Ovary (tissue), 9 donors: ENCODE data around the gene ALPG. TPM values are rescaled to one million over a fixed set of nuclear protein-coding genes. Genes with fewer than 3 reads are reported as not detected.
A peak's percentile ranks its signal among the peaks of the same experiment; 100 is the strongest.
"Not testable (repeated sequence)": the region's sequence is repeated elsewhere in the genome, so short reads cannot be mapped to it uniquely, and the experiment has no call there.

ENCODE experiments used
- DNase-seq, 5 donors: peaks; one replicate each; pipeline ENCODE4 v3.0.0-alpha.2; 2019 to 2020
- H3K27ac ChIP-seq, 2 donors: fragments of 200-600 bp; one replicate each; pipeline versions ENCODE4 v1.5.1 to v1.8.0; 2019 to 2022
- H3K27me3 ChIP-seq: fragments of 200-600 bp; one replicate; pipeline ENCODE4 v1.8.0; 2022
- H3K36me3 ChIP-seq: fragments of 200-600 bp; sonication (generic); one replicate; pipeline ENCODE4 v1.5.1; 2019
- H3K4me1 ChIP-seq: one replicate; pipeline ENCODE4 v1.8.1; 2013; ENCODE audit warnings: mild to moderate bottlenecking, moderate library complexity; ENCODE audit not compliant: insufficient read depth
- H3K4me3 ChIP-seq: fragments of 200-600 bp; sonication (generic); one replicate; pipeline ENCODE4 v1.5.1; 2017
- H3K9me3 ChIP-seq, 2 donors: fragments of 200-600 bp in 1 of 2; sonication (generic) in 1 of 2; one replicate each; pipeline versions ENCODE4 v1.5.1 to v1.8.1; 2013 to 2019; ENCODE audit warnings: mild to moderate bottlenecking in 1 of 2, moderate library complexity in 1 of 2
- CTCF ChIP-seq, 3 donors: fragments of 450-650 bp in 2 of 3; fragments of 200-600 bp in 1 of 3; IDR thresholded peaks; one replicate each; pipeline versions ENCODE4 v1.5.1 to v1.8.0; 2016 to 2022; ENCODE audit warnings: antibody characterized with exemption in 3 of 3, mild to moderate bottlenecking in 1 of 3
- EP300 ChIP-seq: sonication (generic); formaldehyde crosslinking; IDR thresholded peaks from one replicate; pipeline ENCODE4 v1.6.1; 2017; ENCODE audit warnings: antibody characterized with exemption
- POLR2A ChIP-seq: fragments of 450-650 bp; IDR thresholded peaks from one replicate; pipeline ENCODE4 v1.6.1; 2017; ENCODE audit warnings: antibody characterized with exemption, mild to moderate bottlenecking, moderate library complexity
- whole genome bisulfite sequencing, 3 donors: extraction: QIAGEN DNeasy Blood & Tissue Kit in 1 of 3; methylation state at CpG; one replicate each; pipeline versions ENCODE4 v1.1.5 to v1.1.7; 2013 to 2017; 5-methylcytosine and 5-hydroxymethylcytosine counted together
- intact Hi-C, 4 donors: fragments of 100-400 bp; cut with DNase I; formaldehyde crosslinking; loops; one replicate each; pipeline versions ENCODE4 v1.11.0 to v1.15.1; 2022 to 2023
- polyA plus RNA-seq, 2 donors: library from polyadenylated mRNA; stranded (reverse); fragments of 200-250 nt in 1 of 2; fragments of 350-450 nt in 1 of 2; fragmentation: Illumina TruSeq in 1 of 2; extraction: RNeasy Lipid Tissue Mini Kit (QIAGEN cat#74804) in 1 of 2; gene quantifications; one replicate each; pipeline ENCODE4 v1.2.3, GENCODE V29; 2013 to 2014
- total RNA-seq, 7 donors: library from RNA; depleted of rRNA in 2 of 7; stranded (reverse); fragments of >200 nt in 2 of 7; fragmentation: NEBNext Ultra II Directional in 3 of 7; extraction: Animal tissue kit (Norgen Biotek cat#: 25700) in 3 of 7; gene quantifications; one replicate each; pipeline versions ENCODE4 v1.1.0 to v1.2.4, GENCODE V29; 2016 to 2023
- donor health status: DM: no; HTN: no; CAD: no; lungs with moderate emphysema.
- donor health status: DM: no; HTN: no; CAD: no.
- donor health status: Bipolar disorder and iron deficiency.
- donor health status: DM: yes; HTN: yes; CAD: no.
- donor health status: DM: no; HTN: no; CAD: no.
- donor health status: DM: yes; HTN: yes; CAD: no.

ALPG gene
- total and polyA plus RNA-seq, 9 donors, result 0.02 to 0.36 (median 0.11) TPM; not detected in 6

GRCh38 chr2:232432598-232433184, 26.0 kb downstream of the ALPG start:
- intact Hi-C loops, result loop anchor here in 1 of 4 donors (10.0 kb wide), 1 partner anchor 108 kb away; no protein-coding TSS in a partner anchor
- 75 to 85% (median 83%) methylated on average over 15 to 16 of the region's 16 CpGs for WGBS, 3 donors
- no peaks in the 10 kb centered on the region for H3K9me3 ChIP-seq
- no peak overlapping the region for H3K27ac ChIP-seq
- no peaks in the 10 kb centered on the region for H3K4me1 ChIP-seq
- H3K4me3 ChIP-seq, result no peak overlapping the region
- H3K36me3 ChIP-seq, result no peaks in the 10 kb centered on the region
- no peaks in the 10 kb centered on the region for H3K27me3 ChIP-seq
- peak in 1 of 5 donors; percentile 11 for DNase-seq
- TF ChIP-seq POLR2A (no peak), CTCF (IDR thresholded peaks at IDR 0.05) (no peak), EP300 (no peak)

- WGBS, 3 donors, result 85 to 89% (median 88%) methylated on average over 9 of the region's 9 CpGs
Observed at GRCh38 chr2:232433622-232434021, 27.0 kb downstream of the ALPG start.

GRCh38 chr2:232434091-232434490, 27.4 kb downstream of the ALPG start:
- Histone ChIP-seq H3K4me1 (no peaks in the 10 kb centered on the region), H3K27me3 (no peaks in the 10 kb centered on the region), H3K27ac (no peak overlapping the region), H3K36me3 (no peaks in the 10 kb centered on the region), H3K9me3 (no peaks in the 10 kb centered on the region), H3K4me3 (no peak overlapping the region)
- 84 to 88% (median 86%) methylated on average over 9 of the region's 9 CpGs for WGBS, 3 donors
- peak in 1 of 5 donors; percentile 6 for DNase-seq
- no peak for TF ChIP-seq CTCF (IDR thresholded peaks at IDR 0.05)
- TF ChIP-seq POLR2A, result no peak
- TF ChIP-seq EP300, result no peak
- intact Hi-C loops, result loop anchor here in 1 of 4 donors (10.0 kb wide), 1 partner anchor 109 kb away; no protein-coding TSS in a partner anchor

More at GRCh38 chr2:232433622-232434021, 27.0 kb downstream of the ALPG start:
- H3K4me3 ChIP-seq, H3K27ac ChIP-seq, H3K36me3 ChIP-seq, H3K27me3 ChIP-seq, H3K9me3 ChIP-seq, H3K4me1 ChIP-seq: not testable (repeated sequence)
- intact Hi-C loops, result loop anchor here in 1 of 4 donors (10.0 kb wide), 1 partner anchor 109 kb away; no protein-coding TSS in a partner anchor
- peak in 1 of 5 donors; percentile 4 for DNase-seq

GRCh38 chr2:232434563-232435374, 28.1 kb downstream of the ALPG start:
- intact Hi-C loops, result loop anchor here in 3 of 4 donors (5.0 to 10.0 kb wide), 3 partner anchors 110 to 527 kb away; partner anchors contain the start of gene NPPC (in 1 of the 3)
- peaks cover 1% of the 10 kb centered on the region for H3K4me1 ChIP-seq

More at GRCh38 chr2:232434563-232435374, 28.1 kb downstream of the ALPG start:
- Histone ChIP-seq H3K9me3 (no peaks in the 10 kb centered on the region), H3K36me3 (no peaks in the 10 kb centered on the region), H3K27ac (no peak overlapping the region), H3K27me3 (no peaks in the 10 kb centered on the region), H3K4me3 (no peak overlapping the region)
- TF ChIP-seq CTCF (IDR thresholded peaks at IDR 0.05) (no peak), EP300 (no peak), POLR2A (no peak)
- WGBS, 3 donors, result 88 to 94% (median 90%) methylated on average over 12 of the region's 12 CpGs
- peak in 1 of 5 donors; percentile 8 for DNase-seq
